Measurements from ENCODE around the gene TM9SF3. TPM values are rescaled to one million over a fixed set of nuclear protein-coding genes. Genes with fewer than 3 reads are reported as not detected.
A peak's percentile ranks its signal among the peaks of the same experiment; 100 is the strongest.

TM9SF3 gene
- total RNA-seq, 1 donor from 2014 or later = 65.9 TPM

GRCh38 chr10:96496281-96496925, 90.4 kb downstream of the TM9SF3 start:
- DNase-seq (ENCODE audit: missing footprints) (no peak), ATAC-seq (no peak)
- intact Hi-C loops (cut with DNase I) = no loop called here

- ATAC-seq (no peak), DNase-seq (ENCODE audit: missing footprints) (no peak)
- intact Hi-C loops (cut with DNase I) = no loop called here
These were observed 91.3 kb downstream of the TM9SF3 start for GRCh38 chr10:96495544-96495943.

GRCh38 chr10:96494694-96495093, 92.1 kb downstream of the TM9SF3 start:
- intact Hi-C loops (cut with DNase I) = no loop called here
- ATAC-seq = no peak
- DNase-seq (ENCODE audit: missing footprints) = no peak

GRCh38 chr10:96493871-96494525, 92.8 kb downstream of the TM9SF3 start:
- ATAC-seq = no peak
- DNase-seq (ENCODE audit: missing footprints) = no peak

GRCh38 chr10:96493254-96493653, 93.6 kb downstream of the TM9SF3 start:
- ATAC-seq (no peak), DNase-seq (ENCODE audit: missing footprints) (no peak)
- intact Hi-C loops (cut with DNase I) = no loop called here

More at GRCh38 chr10:96493871-96494525, 92.8 kb downstream of the TM9SF3 start:
- intact Hi-C loops (cut with DNase I) = no loop called here

GRCh38 chr10:96491303-96491702, 95.5 kb downstream of the TM9SF3 start:
- no peak for ATAC-seq
- intact Hi-C loops (cut with DNase I) = no loop called here
- DNase-seq (ENCODE audit: missing footprints) = no peak

- no peak for ATAC-seq
- intact Hi-C loops (cut with DNase I) = no loop called here
- no peak for DNase-seq (ENCODE audit: missing footprints)
These were observed 98.5 kb downstream of the TM9SF3 start for GRCh38 chr10:96488161-96488935.

- intact Hi-C loops (cut with DNase I) = no loop called here
- DNase-seq (ENCODE audit: missing footprints) = no peak
- ATAC-seq = no peak
These were observed 103.8 kb downstream of the TM9SF3 start for GRCh38 chr10:96482815-96483588.

GRCh38 chr10:96478355-96478754, 108.5 kb downstream of the TM9SF3 start:
- ATAC-seq = no peak
- intact Hi-C loops (cut with DNase I) = no loop called here
- DNase-seq (ENCODE audit: missing footprints) = no peak

- intact Hi-C loops (cut with DNase I) = loop anchor here (5.0 kb wide), 1 partner anchor 33 kb away; no protein-coding TSS in a partner anchor
These were observed 112.9 kb downstream of the TM9SF3 start for GRCh38 chr10:96473866-96474265.

GRCh38 chr10:96470116-96470743, 116.6 kb downstream of the TM9SF3 start:
- ATAC-seq = peak; percentile 68
- DNase-seq (ENCODE audit: missing footprints) = no peak
- intact Hi-C loops (cut with DNase I) = loop anchor here (5.0 kb wide), 1 partner anchor 37 kb away; no protein-coding TSS in a partner anchor

More at GRCh38 chr10:96473866-96474265, 112.9 kb downstream of the TM9SF3 start:
- ATAC-seq (no peak), DNase-seq (ENCODE audit: missing footprints) (no peak)

GRCh38 chr10:96468845-96469244, 118.0 kb downstream of the TM9SF3 start:
- no peak for DNase-seq (ENCODE audit: missing footprints)
- no peak for ATAC-seq
- intact Hi-C loops (cut with DNase I) = no loop called here

Other genes with a start within 250 kb of the TM9SF3 start
- not detected for gene OPALIN, start 228.0 kb downstream of the TM9SF3 start, total RNA-seq
- gene TLL2, start 73.1 kb downstream of the TM9SF3 start, total RNA-seq = 10.8 TPM
- 7.6 TPM for gene PIK3AP1, start 133.5 kb upstream of the TM9SF3 start, total RNA-seq
- gene LCOR, start 245.3 kb upstream of the TM9SF3 start, total RNA-seq = 21.7 TPM

Measured in Right ventricle myocardium inferior (tissue), 1 donor.